Measurements from ENCODE around the gene DTX3L.

Gene DTX3L

GRCh38 chr3:122536632-122537001 lies 27.5 kb upstream of the DTX3L start:
- H3K27me3 ChIP-seq (ENCODE audit: control insufficient read depth in 1 of 2, insufficient read depth in 2 of 2, low read length in 2 of 2): no peaks in the 10 kb centered on the region
- H3K36me3 ChIP-seq (ENCODE audit: insufficient read depth, low read length): peaks cover 74% of the 10 kb centered on the region
- H3K4me1 ChIP-seq (ENCODE audit: insufficient read depth, low read length): no peaks in the 10 kb centered on the region
- H3K9me3 ChIP-seq (ENCODE audit: low read length): no peaks in the 10 kb centered on the region
- no peak overlapping the region for H3K27ac ChIP-seq (ENCODE audit: low read depth, low read length)
- H3K9ac ChIP-seq (ENCODE audit: low read length): no peak overlapping the region
- no peak overlapping the region for H3K4me3 ChIP-seq (ENCODE audit: low read depth in 1 of 2, low read length in 2 of 2)

GRCh38 chr3:122538956-122539490 lies 25.1 kb upstream of the DTX3L start:
- Histone ChIP-seq H3K36me3 (ENCODE audit: insufficient read depth, low read length) (peaks cover 50% of the 10 kb centered on the region), H3K27me3 (ENCODE audit: control insufficient read depth in 1 of 2, insufficient read depth in 2 of 2, low read length in 2 of 2) (no peaks in the 10 kb centered on the region), H3K4me3 (ENCODE audit: low read depth in 1 of 2, low read length in 2 of 2) (no peak overlapping the region), H3K9ac (ENCODE audit: low read length) (no peak overlapping the region), H3K4me1 (ENCODE audit: insufficient read depth, low read length) (no peaks in the 10 kb centered on the region), H3K9me3 (ENCODE audit: low read length) (no peaks in the 10 kb centered on the region), H3K27ac (ENCODE audit: low read depth, low read length) (no peak overlapping the region)

- H3K27me3 ChIP-seq (ENCODE audit: control insufficient read depth in 1 of 2, insufficient read depth in 2 of 2, low read length in 2 of 2): no peaks in the 10 kb centered on the region
- no peak overlapping the region for H3K4me3 ChIP-seq (ENCODE audit: low read depth in 1 of 2, low read length in 2 of 2)
- peaks cover 44% of the 10 kb centered on the region for H3K36me3 ChIP-seq (ENCODE audit: insufficient read depth, low read length)
- H3K27ac ChIP-seq (ENCODE audit: low read depth, low read length): no peak overlapping the region
- H3K9ac ChIP-seq (ENCODE audit: low read length): no peak overlapping the region
- no peaks in the 10 kb centered on the region for H3K4me1 ChIP-seq (ENCODE audit: insufficient read depth, low read length)
- H3K9me3 ChIP-seq (ENCODE audit: low read length): no peaks in the 10 kb centered on the region
Observed at GRCh38 chr3:122546151-122546550, 18.0 kb upstream of the DTX3L start.

GRCh38 chr3:122548076-122548475 lies 16.1 kb upstream of the DTX3L start:
- Histone ChIP-seq H3K4me3 (ENCODE audit: low read depth in 1 of 2, low read length in 2 of 2) (no peak overlapping the region), H3K27me3 (ENCODE audit: control insufficient read depth in 1 of 2, insufficient read depth in 2 of 2, low read length in 2 of 2) (no peaks in the 10 kb centered on the region), H3K4me1 (ENCODE audit: insufficient read depth, low read length) (no peaks in the 10 kb centered on the region), H3K9me3 (ENCODE audit: low read length) (no peaks in the 10 kb centered on the region), H3K9ac (ENCODE audit: low read length) (no peak overlapping the region), H3K27ac (ENCODE audit: low read depth, low read length) (no peak overlapping the region), H3K36me3 (ENCODE audit: insufficient read depth, low read length) (peaks cover 58% of the 10 kb centered on the region)

- H3K9ac ChIP-seq (ENCODE audit: low read length): no peak overlapping the region
- no peaks in the 10 kb centered on the region for H3K4me1 ChIP-seq (ENCODE audit: insufficient read depth, low read length)
- H3K9me3 ChIP-seq (ENCODE audit: low read length): no peaks in the 10 kb centered on the region
- peaks cover 58% of the 10 kb centered on the region for H3K36me3 ChIP-seq (ENCODE audit: insufficient read depth, low read length)
- no peak overlapping the region for H3K4me3 ChIP-seq (ENCODE audit: low read depth in 1 of 2, low read length in 2 of 2)
- H3K27me3 ChIP-seq (ENCODE audit: control insufficient read depth in 1 of 2, insufficient read depth in 2 of 2, low read length in 2 of 2): no peaks in the 10 kb centered on the region
- H3K27ac ChIP-seq (ENCODE audit: low read depth, low read length): no peak overlapping the region
Observed at GRCh38 chr3:122548619-122549018, 15.5 kb upstream of the DTX3L start.

- Histone ChIP-seq H3K27ac (ENCODE audit: low read depth, low read length) (no peak overlapping the region), H3K4me1 (ENCODE audit: insufficient read depth, low read length) (peaks cover 8% of the 10 kb centered on the region), H3K4me3 (ENCODE audit: low read depth in 1 of 2, low read length in 2 of 2) (no peak overlapping the region), H3K36me3 (ENCODE audit: insufficient read depth, low read length) (peaks cover 64% of the 10 kb centered on the region), H3K9ac (ENCODE audit: low read length) (no peak overlapping the region), H3K27me3 (ENCODE audit: control insufficient read depth in 1 of 2, insufficient read depth in 2 of 2, low read length in 2 of 2) (no peaks in the 10 kb centered on the region), H3K9me3 (ENCODE audit: low read length) (no peaks in the 10 kb centered on the region)
Observed at GRCh38 chr3:122553171-122553570, 11.0 kb upstream of the DTX3L start.

- Histone ChIP-seq H3K9me3 (ENCODE audit: low read length) (no peaks in the 10 kb centered on the region), H3K9ac (ENCODE audit: low read length) (no peak overlapping the region), H3K27ac (ENCODE audit: low read depth, low read length) (peak overlapping the region; percentile 42), H3K27me3 (ENCODE audit: control insufficient read depth in 1 of 2, insufficient read depth in 2 of 2, low read length in 2 of 2) (no peaks in the 10 kb centered on the region), H3K36me3 (ENCODE audit: insufficient read depth, low read length) (peaks cover 62% of the 10 kb centered on the region), H3K4me1 (ENCODE audit: insufficient read depth, low read length) (peaks cover 8% of the 10 kb centered on the region), H3K4me3 (ENCODE audit: low read depth in 1 of 2, low read length in 2 of 2) (no peak overlapping the region)
Observed at GRCh38 chr3:122555275-122556071, 8.7 kb upstream of the DTX3L start.

GRCh38 chr3:122557356-122557755 lies 6.8 kb upstream of the DTX3L start:
- no peak overlapping the region for H3K27ac ChIP-seq (ENCODE audit: low read depth, low read length)
- no peak overlapping the region for H3K9ac ChIP-seq (ENCODE audit: low read length)
- no peak overlapping the region for H3K4me3 ChIP-seq (ENCODE audit: low read depth in 1 of 2, low read length in 2 of 2)
- H3K4me1 ChIP-seq (ENCODE audit: insufficient read depth, low read length): peaks cover 15% of the 10 kb centered on the region
- no peaks in the 10 kb centered on the region for H3K27me3 ChIP-seq (ENCODE audit: control insufficient read depth in 1 of 2, insufficient read depth in 2 of 2, low read length in 2 of 2)
- peaks cover 46% of the 10 kb centered on the region for H3K36me3 ChIP-seq (ENCODE audit: insufficient read depth, low read length)
- no peaks in the 10 kb centered on the region for H3K9me3 ChIP-seq (ENCODE audit: low read length)

GRCh38 chr3:122558605-122559004 lies 5.5 kb upstream of the DTX3L start:
- peaks cover 41% of the 10 kb centered on the region for H3K36me3 ChIP-seq (ENCODE audit: insufficient read depth, low read length)
- no peak overlapping the region for H3K9ac ChIP-seq (ENCODE audit: low read length)
- H3K27me3 ChIP-seq (ENCODE audit: control insufficient read depth in 1 of 2, insufficient read depth in 2 of 2, low read length in 2 of 2): no peaks in the 10 kb centered on the region
- H3K9me3 ChIP-seq (ENCODE audit: low read length): no peaks in the 10 kb centered on the region
- no peak overlapping the region for H3K27ac ChIP-seq (ENCODE audit: low read depth, low read length)
- H3K4me1 ChIP-seq (ENCODE audit: insufficient read depth, low read length): peaks cover 27% of the 10 kb centered on the region
- no peak overlapping the region for H3K4me3 ChIP-seq (ENCODE audit: low read depth in 1 of 2, low read length in 2 of 2)

- Histone ChIP-seq H3K9ac (ENCODE audit: low read length) (no peak overlapping the region), H3K36me3 (ENCODE audit: insufficient read depth, low read length) (peaks cover 40% of the 10 kb centered on the region), H3K9me3 (ENCODE audit: low read length) (no peaks in the 10 kb centered on the region), H3K27me3 (ENCODE audit: control insufficient read depth in 1 of 2, insufficient read depth in 2 of 2, low read length in 2 of 2) (no peaks in the 10 kb centered on the region), H3K4me1 (ENCODE audit: insufficient read depth, low read length) (peaks cover 28% of the 10 kb centered on the region), H3K4me3 (ENCODE audit: low read depth in 1 of 2, low read length in 2 of 2) (no peak overlapping the region), H3K27ac (ENCODE audit: low read depth, low read length) (no peak overlapping the region)
Observed at GRCh38 chr3:122559906-122560305, 4.2 kb upstream of the DTX3L start.

- peaks cover 32% of the 10 kb centered on the region for H3K36me3 ChIP-seq (ENCODE audit: insufficient read depth, low read length)
- H3K4me3 ChIP-seq (ENCODE audit: low read depth in 1 of 2, low read length in 2 of 2): no peak overlapping the region
- no peak overlapping the region for H3K27ac ChIP-seq (ENCODE audit: low read depth, low read length)
- H3K4me1 ChIP-seq (ENCODE audit: insufficient read depth, low read length): peaks cover 23% of the 10 kb centered on the region
- H3K9me3 ChIP-seq (ENCODE audit: low read length): no peaks in the 10 kb centered on the region
- no peaks in the 10 kb centered on the region for H3K27me3 ChIP-seq (ENCODE audit: control insufficient read depth in 1 of 2, insufficient read depth in 2 of 2, low read length in 2 of 2)
- H3K9ac ChIP-seq (ENCODE audit: low read length): no peak overlapping the region
Observed at GRCh38 chr3:122560680-122561079, 3.5 kb upstream of the DTX3L start.

Data from muscle layer of colon (tissue), 2 donors.